HepG2 (cell line): Measurements from ENCODE around the gene CCDC177. TPM values are rescaled to one million over a fixed set of nuclear protein-coding genes. Genes with fewer than 3 reads are reported as not detected.
"Not testable (repeated sequence)": the region's sequence is repeated elsewhere in the genome, so short reads cannot be mapped to it uniquely, and the experiment has no call there.

Experiments used
- ATAC-seq: fragments of 200-7000 bp; cut with Tn5 transposase; 3 replicates; pipeline ENCODE4 v1.9.1; 2020; ENCODE audit warnings: mild to moderate bottlenecking, moderate library complexity
- BruUV-seq: library from RNA; stranded (reverse); fragments of 400-500 nt; replicated peaks from 2 replicates; lab custom pipeline; 2021; lab: Mats Ljungman, UMichigan
- CTCF ChIA-PET: fragments of 300-600 bp; formaldehyde crosslinking; extraction: SDS; loops from one replicate; lab custom pipeline; 2021; ENCODE audit warnings: low total read pairs, inconsistent platforms, low intra/inter-chr PET ratio; lab: Yijun Ruan, JAX
- POLR2A ChIA-PET: fragments of 350-600 bp; sonication (Branson Sonifier 250); formaldehyde crosslinking; loops from one replicate; lab custom pipeline; 2020; ENCODE audit warnings: antibody characterized with exemption, inconsistent platforms; lab: Yijun Ruan, JAX
- DNase-seq: peaks from one replicate; pipeline ENCODE4 v3.0.0-alpha.2; 2015; ENCODE audit warnings: low spot score
- FAIRE-seq: peaks from 3 replicates; lab custom pipeline; 2011; peaks lifted over from hg19 to GRCh38; lab: Jason Lieb, UNC
- H2AFZ ChIP-seq: one replicate; pipeline ENCODE4 v1.6.1; 2011; ENCODE audit warnings: low read length, inconsistent platforms
- H3K27ac ChIP-seq: fragments of 300-600 bp; 3 replicates; pipeline ENCODE4 v1.8.0; 2011; ENCODE audit warnings: mixed run types, mild to moderate bottlenecking, mixed read lengths, low read length, inconsistent platforms; ENCODE audit not compliant: insufficient read depth; ENCODE audit errors: extremely low read length
- H3K27me3 ChIP-seq, 2 experiments: fragments of 200-600 bp in 1 of 2; 2 replicates in 1 of 2; 3 replicates in 1 of 2; pipeline versions ENCODE4 v1.6.0 to v1.8.0; 2011; ENCODE audit warnings: low read length in 2 of 2, mild to moderate bottlenecking in 2 of 2, moderate library complexity in 2 of 2, inconsistent platforms in 1 of 2; ENCODE audit not compliant: insufficient read depth in 2 of 2, control insufficient read depth in 1 of 2
- H3K36me3 ChIP-seq, 2 experiments: fragments of 200-600 bp in 1 of 2; replicated peaks in 1 of 2; 2 replicates in 1 of 2; 3 replicates in 1 of 2; pipeline versions ENCODE4 v1.5.1 to v1.8.0; 2011; ENCODE audit warnings: low read length in 2 of 2, inconsistent platforms in 1 of 2; ENCODE audit not compliant: insufficient read depth in 2 of 2, control insufficient read depth in 1 of 2
- H3K4me1 ChIP-seq: 2 replicates; pipeline ENCODE4 v1.5.1; 2012; ENCODE audit warnings: low read length, inconsistent platforms; ENCODE audit not compliant: insufficient read depth
- H3K4me2 ChIP-seq: 2 replicates; pipeline ENCODE4 v1.6.0; 2011; ENCODE audit warnings: low read depth, low read length, inconsistent platforms
- H3K4me3 ChIP-seq, 3 experiments: fragments of 200-600 bp in 1 of 3; sonication (generic), shearing (Covaris generic) in 1 of 3; replicated peaks in 1 of 3; 2 replicates each; pipeline ENCODE4 v1.5.1; 2011 to 2016; ENCODE audit warnings: low read length in 3 of 3, inconsistent platforms in 2 of 3, low read depth in 2 of 3, mild to moderate bottlenecking in 2 of 3, control low read depth in 1 of 3, mixed read lengths in 1 of 3; ENCODE audit not compliant: insufficient read depth in 1 of 3
- H3K79me2 ChIP-seq: one replicate; pipeline ENCODE4 v1.6.1; 2011; ENCODE audit warnings: low read length, inconsistent platforms; ENCODE audit not compliant: insufficient read depth
- H3K9ac ChIP-seq: 2 replicates; pipeline ENCODE4 v1.6.0; 2011; ENCODE audit warnings: mild to moderate bottlenecking, low read depth, low read length, inconsistent platforms; ENCODE audit not compliant: insufficient read depth
- H3K9me3 ChIP-seq: 2 replicates; pipeline ENCODE4 v1.5.1; 2012; ENCODE audit warnings: mild to moderate bottlenecking, low read length
- H4K20me1 ChIP-seq: 2 replicates; pipeline ENCODE4 v1.6.0; 2011; ENCODE audit warnings: inconsistent platforms, mild to moderate bottlenecking, low read length, moderate library complexity; ENCODE audit not compliant: insufficient read depth
- EHMT2 ChIP-seq: fragments of 200-600 bp; sonication (generic); IDR thresholded peaks from 2 replicates; pipeline ENCODE4 v1.7.0; 2017; ENCODE audit warnings: antibody characterized with exemption, low read depth, low read length, borderline replicate concordance
- FOXA1 ChIP-seq, 2 experiments: fragments of 450-650 bp in 1 of 2; sonication (generic) in 1 of 2; formaldehyde crosslinking in 1 of 2; IDR thresholded peaks; 2 replicates each; pipeline versions ENCODE4 v1.4.0 to v1.6.1; 2016 to 2020; ENCODE audit warnings: missing genetic modification reagents in 1 of 2
- GPN1 ChIP-seq: sonication (generic); formaldehyde crosslinking; IDR thresholded peaks from 2 replicates; pipeline ENCODE4 v1.5.1; 2020; ENCODE audit warnings: missing genetic modification reagents, borderline replicate concordance
- GZF1 ChIP-seq: sonication (generic); formaldehyde crosslinking; IDR thresholded peaks from 2 replicates; pipeline ENCODE4 v1.5.1; 2020; ENCODE audit warnings: mild to moderate bottlenecking, missing genetic modification reagents
- HNRNPH1 ChIP-seq: fragments of 200-400 bp; formaldehyde crosslinking; optimal IDR thresholded peaks from 2 replicates; pipeline ENCODE3; 2017; ENCODE audit warnings: mild to moderate bottlenecking, low read depth, low read length
- HOXA7 ChIP-seq: sonication (generic); formaldehyde crosslinking; IDR thresholded peaks from 2 replicates; pipeline ENCODE4 v1.8.1; 2022; ENCODE audit warnings: mild to moderate bottlenecking, missing genetic modification reagents, moderate library complexity
- SP2 ChIP-seq: sonication (generic); formaldehyde crosslinking; IDR thresholded peaks from 2 replicates; pipeline ENCODE4 v1.5.1; 2020; ENCODE audit warnings: mild to moderate bottlenecking, missing genetic modification reagents
- ZNF292 ChIP-seq: sonication (generic); formaldehyde crosslinking; IDR thresholded peaks from 2 replicates; pipeline ENCODE4 v1.8.1; 2022; ENCODE audit warnings: mild to moderate bottlenecking, low read depth, missing genetic modification reagents, borderline replicate concordance
- ZNF570 ChIP-seq: sonication (generic); formaldehyde crosslinking; IDR thresholded peaks from 2 replicates; pipeline ENCODE4 v1.4.0; 2020; ENCODE audit warnings: mild to moderate bottlenecking, missing genetic modification reagents, borderline replicate concordance
- WGBS: methylation state at CpG from one replicate; pipeline ENCODE4 v1.1.6; 2017; ENCODE audit warnings: low lambda C conversion rate; 5-methylcytosine and 5-hydroxymethylcytosine counted together
- in situ Hi-C: cut with HindIII; loops from 2 replicates; pipeline ENCODE4 v1.10.0; 2017; ENCODE audit warnings: low pct_unique_long_range_greater_than_20kb; ENCODE audit not compliant: extremely low pct_ligation_motif_present
- intact Hi-C: fragments of 100-400 bp; cut with micrococcal nuclease; formaldehyde crosslinking; loops from one replicate; pipeline ENCODE4 v1.10.0; 2022; ENCODE audit not compliant: unreplicated experiment
- polyA plus RNA-seq, 8 experiments: library from polyadenylated mRNA; depleted of rRNA in 3 of 8; stranded (reverse) in 7 of 8; unstranded in 1 of 8; fragments of >200 nt; fragmentation: Illumina TruSeq in 4 of 8; extraction: Trizol in 4 of 8; gene quantifications; 2 replicates each; pipeline versions ENCODE4 v1.2.1 to v1.2.3, GENCODE V29; 2011 to 2016; ENCODE audit warnings: low read depth in 4 of 8, missing spikeins in 1 of 8, mixed read lengths in 1 of 8; ENCODE audit not compliant: insufficient read depth in 1 of 8
- total RNA-seq, 5 experiments: library from RNA; depleted of rRNA; stranded (reverse); fragments of >200 nt; fragmentation: Illumina TruSeq; extraction: Trizol; gene quantifications; 2 replicates each; pipeline ENCODE4 v1.2.3, GENCODE V29; 2016; ENCODE audit warnings: low read depth in 1 of 5
- TF ChIP-seq, protein P1 (sequence below): sonication (generic); formaldehyde crosslinking; IDR thresholded peaks from 2 replicates; pipeline ENCODE4 v1.5.0; 2020; ENCODE audit warnings: missing genetic modification reagents
- TF ChIP-seq, protein P2 (sequence below): sonication (generic); formaldehyde crosslinking; IDR thresholded peaks from 2 replicates; pipeline ENCODE4 v1.5.1; 2020; ENCODE audit warnings: missing genetic modification reagents, mild to moderate bottlenecking, borderline replicate concordance
- TF ChIP-seq, protein P3 (sequence below): sonication (generic); formaldehyde crosslinking; IDR thresholded peaks from 2 replicates; pipeline ENCODE4 v1.5.1; 2020; ENCODE audit warnings: missing genetic modification reagents, mild to moderate bottlenecking, borderline replicate concordance

CCDC177 gene
- total and polyA plus RNA-seq, 2 of the 13 experiments (the other 11 are each of a cell fraction or from before 2014, with no cell fraction given), result not detected

DNA sequence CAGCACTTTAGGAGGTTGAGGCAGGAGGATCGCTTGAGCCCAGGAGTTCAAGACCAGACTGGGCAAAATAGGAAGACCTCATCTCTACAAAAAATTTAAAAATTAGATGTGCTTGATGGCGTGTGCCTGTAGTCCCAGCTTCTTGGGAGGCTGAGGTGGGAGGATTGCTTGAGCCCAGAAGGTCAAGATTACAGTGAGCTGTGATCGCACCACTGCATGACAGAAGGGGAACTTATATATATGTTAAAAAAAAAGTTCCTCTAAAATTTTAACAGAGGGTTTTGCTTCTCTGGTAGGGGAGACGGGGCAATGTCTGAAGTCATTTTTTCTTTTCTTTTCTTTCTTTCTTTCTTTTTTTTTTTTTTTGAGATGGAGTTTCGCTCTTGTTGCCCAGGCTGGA, 24.8 kb upstream of the CCDC177 start:
- ATAC-seq, FAIRE-seq, H3K4me2 ChIP-seq, H3K27me3 ChIP-seq, BruUV-seq, H3K9ac ChIP-seq, H2AFZ ChIP-seq, H3K36me3 ChIP-seq, H3K4me3 ChIP-seq, POLR2A ChIA-PET, H3K9me3 ChIP-seq, H3K27ac ChIP-seq, intact Hi-C loops, H4K20me1 ChIP-seq, H3K79me2 ChIP-seq, DNase-seq: not testable (repeated sequence)
- CTCF ChIA-PET, result interaction anchor here (1.4 kb wide), 1 partner anchor 15 kb away, joined by 4 read pairs; no protein-coding TSS in a partner anchor
- 70% methylated on average over 5 of the region's 5 CpGs for WGBS
- peaks cover 16% of the 10 kb centered on the region; the same call in 1 of the 2 replicates for H3K4me1 ChIP-seq
- in situ Hi-C loops, result loop anchor here (25.0 kb wide), 2 partner anchors 413 to 713 kb away; no protein-coding TSS in a partner anchor

DNA sequence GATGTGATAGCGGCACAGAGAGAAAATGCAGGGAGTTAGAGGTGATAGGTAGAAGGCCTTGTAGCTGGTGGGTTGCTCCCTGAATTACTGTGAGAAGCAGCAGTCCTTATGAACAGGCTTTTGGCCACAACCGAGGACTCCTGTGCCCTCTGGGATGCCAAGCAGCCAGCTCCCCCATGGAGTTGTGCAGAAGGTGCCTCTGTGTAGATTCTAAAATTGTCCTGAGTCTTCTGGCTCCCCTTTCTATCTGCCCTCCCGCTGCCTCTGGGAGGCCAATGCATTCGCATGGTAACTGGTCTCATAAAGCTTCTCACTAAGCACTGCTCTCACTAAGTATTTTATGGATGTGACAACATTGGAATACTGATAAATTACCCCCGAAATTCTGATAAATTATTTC, 20.7 kb upstream of the CCDC177 start:
- CTCF ChIA-PET, result no interaction called here
- Histone ChIP-seq H3K4me2 (no peak overlapping the region), H3K4me1 (peaks cover 3% of the 10 kb centered on the region; the same call in 1 of the 2 replicates), H4K20me1 (no peaks in the 10 kb centered on the region), H2AFZ (no peak overlapping the region), H3K27me3 (peaks cover 0 to 1% of the 10 kb centered on the region in 2 experiments; a peak in 1 of 5 replicates), H3K79me2 (no peaks in the 10 kb centered on the region), H3K36me3 (no peaks in the 10 kb centered on the region), H3K27ac (no peak overlapping the region), H3K9me3 (no peaks in the 10 kb centered on the region), H3K9ac (no peak overlapping the region), H3K4me3 (no peak overlapping the region)
- WGBS, result 50% methylated on average over 5 of the region's 5 CpGs
- intact Hi-C loops (no loop called here), in situ Hi-C loops (loop anchor here (25.0 kb wide), 2 partner anchors 417 to 717 kb away; no protein-coding TSS in a partner anchor)
- FAIRE-seq (no peak), DNase-seq (no peak), ATAC-seq (no peak)
- POLR2A ChIA-PET, result no interaction called here
- no TSS peak for BruUV-seq
- TF ChIP-seq ZNF570 (CRISPR knock-in tag) (no peak), HOXA7 (CRISPR knock-in tag) (no peak), EHMT2 (no peak), GPN1 (CRISPR knock-in tag) (no peak), GZF1 (CRISPR knock-in tag) (no peak), HNRNPH1 (no peak), ZNF292 (CRISPR knock-in tag) (no peak), FOXA1 (IDR thresholded peaks at IDR 0.05) (no peak), FOXA1 (CRISPR knock-in tag; IDR thresholded peaks at IDR 0.05) (no peak), SP2 (CRISPR knock-in tag) (no peak)
- TF ChIP-seq, protein P1, sequence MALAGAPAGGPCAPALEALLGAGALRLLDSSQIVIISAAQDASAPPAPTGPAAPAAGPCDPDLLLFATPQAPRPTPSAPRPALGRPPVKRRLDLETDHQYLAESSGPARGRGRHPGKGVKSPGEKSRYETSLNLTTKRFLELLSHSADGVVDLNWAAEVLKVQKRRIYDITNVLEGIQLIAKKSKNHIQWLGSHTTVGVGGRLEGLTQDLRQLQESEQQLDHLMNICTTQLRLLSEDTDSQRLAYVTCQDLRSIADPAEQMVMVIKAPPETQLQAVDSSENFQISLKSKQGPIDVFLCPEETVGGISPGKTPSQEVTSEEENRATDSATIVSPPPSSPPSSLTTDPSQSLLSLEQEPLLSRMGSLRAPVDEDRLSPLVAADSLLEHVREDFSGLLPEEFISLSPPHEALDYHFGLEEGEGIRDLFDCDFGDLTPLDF (CRISPR knock-in tag), result no peak
- TF ChIP-seq, protein P2, sequence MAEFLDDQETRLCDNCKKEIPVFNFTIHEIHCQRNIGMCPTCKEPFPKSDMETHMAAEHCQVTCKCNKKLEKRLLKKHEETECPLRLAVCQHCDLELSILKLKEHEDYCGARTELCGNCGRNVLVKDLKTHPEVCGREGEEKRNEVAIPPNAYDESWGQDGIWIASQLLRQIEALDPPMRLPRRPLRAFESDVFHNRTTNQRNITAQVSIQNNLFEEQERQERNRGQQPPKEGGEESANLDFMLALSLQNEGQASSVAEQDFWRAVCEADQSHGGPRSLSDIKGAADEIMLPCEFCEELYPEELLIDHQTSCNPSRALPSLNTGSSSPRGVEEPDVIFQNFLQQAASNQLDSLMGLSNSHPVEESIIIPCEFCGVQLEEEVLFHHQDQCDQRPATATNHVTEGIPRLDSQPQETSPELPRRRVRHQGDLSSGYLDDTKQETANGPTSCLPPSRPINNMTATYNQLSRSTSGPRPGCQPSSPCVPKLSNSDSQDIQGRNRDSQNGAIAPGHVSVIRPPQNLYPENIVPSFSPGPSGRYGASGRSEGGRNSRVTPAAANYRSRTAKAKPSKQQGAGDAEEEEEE (CRISPR knock-in tag), result no peak
- TF ChIP-seq, protein P3, sequence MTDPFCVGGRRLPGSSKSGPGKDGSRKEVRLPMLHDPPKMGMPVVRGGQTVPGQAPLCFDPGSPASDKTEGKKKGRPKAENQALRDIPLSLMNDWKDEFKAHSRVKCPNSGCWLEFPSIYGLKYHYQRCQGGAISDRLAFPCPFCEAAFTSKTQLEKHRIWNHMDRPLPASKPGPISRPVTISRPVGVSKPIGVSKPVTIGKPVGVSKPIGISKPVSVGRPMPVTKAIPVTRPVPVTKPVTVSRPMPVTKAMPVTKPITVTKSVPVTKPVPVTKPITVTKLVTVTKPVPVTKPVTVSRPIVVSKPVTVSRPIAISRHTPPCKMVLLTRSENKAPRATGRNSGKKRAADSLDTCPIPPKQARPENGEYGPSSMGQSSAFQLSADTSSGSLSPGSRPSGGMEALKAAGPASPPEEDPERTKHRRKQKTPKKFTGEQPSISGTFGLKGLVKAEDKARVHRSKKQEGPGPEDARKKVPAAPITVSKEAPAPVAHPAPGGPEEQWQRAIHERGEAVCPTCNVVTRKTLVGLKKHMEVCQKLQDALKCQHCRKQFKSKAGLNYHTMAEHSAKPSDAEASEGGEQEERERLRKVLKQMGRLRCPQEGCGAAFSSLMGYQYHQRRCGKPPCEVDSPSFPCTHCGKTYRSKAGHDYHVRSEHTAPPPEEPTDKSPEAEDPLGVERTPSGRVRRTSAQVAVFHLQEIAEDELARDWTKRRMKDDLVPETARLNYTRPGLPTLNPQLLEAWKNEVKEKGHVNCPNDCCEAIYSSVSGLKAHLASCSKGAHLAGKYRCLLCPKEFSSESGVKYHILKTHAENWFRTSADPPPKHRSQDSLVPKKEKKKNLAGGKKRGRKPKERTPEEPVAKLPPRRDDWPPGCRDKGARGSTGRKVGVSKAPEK (CRISPR knock-in tag), result no peak
